Osteocyte (in vitro differentiated cells): Measurements from ENCODE around the gene CD44. TPM values are rescaled to one million over a fixed set of nuclear protein-coding genes. Genes with fewer than 3 reads are reported as not detected.
A peak's percentile ranks its signal among the peaks of the same experiment; 100 is the strongest.

Source experiments
- DNase-seq: peaks from one replicate; pipeline ENCODE4 v3.0.0; 2021; ENCODE audit warnings: mixed read lengths; ENCODE audit not compliant: unreplicated experiment; ENCODE audit errors: extremely low spot score
- H3K27ac Mint-ChIP-seq: one replicate; pipeline ENCODE4 v1.8.0; 2021; ENCODE audit warnings: mild to moderate bottlenecking, mixed read lengths; ENCODE audit not compliant: unreplicated experiment
- H3K27me3 Mint-ChIP-seq: one replicate; pipeline ENCODE4 v1.8.0; 2021; ENCODE audit warnings: mixed read lengths; ENCODE audit not compliant: unreplicated experiment
- H3K36me3 Mint-ChIP-seq: one replicate; pipeline ENCODE4 v1.8.0; 2021; ENCODE audit warnings: mixed read lengths; ENCODE audit not compliant: unreplicated experiment
- H3K4me1 Mint-ChIP-seq: one replicate; pipeline ENCODE4 v1.8.0; 2021; ENCODE audit warnings: mixed read lengths; ENCODE audit not compliant: unreplicated experiment
- H3K4me3 Mint-ChIP-seq: one replicate; pipeline ENCODE4 v1.8.0; 2021; ENCODE audit warnings: mild to moderate bottlenecking, moderate library complexity, mixed read lengths; ENCODE audit not compliant: unreplicated experiment
- H3K9me3 Mint-ChIP-seq: one replicate; pipeline ENCODE4 v1.8.0; 2021; ENCODE audit warnings: mixed read lengths; ENCODE audit not compliant: unreplicated experiment
- total RNA-seq: library from RNA; stranded (reverse); gene quantifications from 2 replicates; pipeline ENCODE4 v1.2.1, GENCODE V29; 2021
- TF ChIP-seq, protein P1 (sequence below): fragments of 200-600 bp; sonication (generic); IDR thresholded peaks from 2 replicates; pipeline ENCODE4 v1.5.0; 2021; ENCODE audit warnings: antibody characterized with exemption, mild to moderate bottlenecking, moderate library complexity

CD44 gene
- total RNA-seq, 1 donor from 2014 or later, result 283 TPM

DNA sequence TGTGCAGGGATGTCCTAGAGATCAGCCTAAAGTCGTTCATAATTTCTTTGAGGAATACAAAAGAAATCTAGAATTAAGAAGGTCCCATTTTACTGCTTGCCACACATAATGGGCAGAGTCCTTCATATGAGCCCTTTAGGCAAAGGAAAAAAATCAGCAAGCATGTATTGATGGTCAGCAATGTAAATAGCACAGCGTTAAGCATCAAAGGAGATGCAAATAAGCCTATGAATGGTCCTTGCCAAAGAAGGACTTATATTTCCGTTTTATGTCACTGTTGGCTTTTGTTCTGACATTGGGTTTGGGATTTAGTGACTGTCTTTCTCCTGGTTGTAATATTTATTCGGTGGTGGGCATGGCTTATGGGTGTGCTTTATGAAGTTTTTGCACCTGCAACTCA lies 69.8 kb downstream of the CD44 start:
- no peak for DNase-seq
- Mint-ChIP-seq H3K9me3 (peaks cover 10% of the 10 kb centered on the region), H3K27ac (no peak overlapping the region), H3K4me3 (no peak overlapping the region), H3K36me3 (peaks cover 62% of the 10 kb centered on the region), H3K4me1 (peaks cover 13% of the 10 kb centered on the region), H3K27me3 (no peaks in the 10 kb centered on the region)
- TF ChIP-seq, protein P1, sequence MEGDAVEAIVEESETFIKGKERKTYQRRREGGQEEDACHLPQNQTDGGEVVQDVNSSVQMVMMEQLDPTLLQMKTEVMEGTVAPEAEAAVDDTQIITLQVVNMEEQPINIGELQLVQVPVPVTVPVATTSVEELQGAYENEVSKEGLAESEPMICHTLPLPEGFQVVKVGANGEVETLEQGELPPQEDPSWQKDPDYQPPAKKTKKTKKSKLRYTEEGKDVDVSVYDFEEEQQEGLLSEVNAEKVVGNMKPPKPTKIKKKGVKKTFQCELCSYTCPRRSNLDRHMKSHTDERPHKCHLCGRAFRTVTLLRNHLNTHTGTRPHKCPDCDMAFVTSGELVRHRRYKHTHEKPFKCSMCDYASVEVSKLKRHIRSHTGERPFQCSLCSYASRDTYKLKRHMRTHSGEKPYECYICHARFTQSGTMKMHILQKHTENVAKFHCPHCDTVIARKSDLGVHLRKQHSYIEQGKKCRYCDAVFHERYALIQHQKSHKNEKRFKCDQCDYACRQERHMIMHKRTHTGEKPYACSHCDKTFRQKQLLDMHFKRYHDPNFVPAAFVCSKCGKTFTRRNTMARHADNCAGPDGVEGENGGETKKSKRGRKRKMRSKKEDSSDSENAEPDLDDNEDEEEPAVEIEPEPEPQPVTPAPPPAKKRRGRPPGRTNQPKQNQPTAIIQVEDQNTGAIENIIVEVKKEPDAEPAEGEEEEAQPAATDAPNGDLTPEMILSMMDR, result no peak

DNA sequence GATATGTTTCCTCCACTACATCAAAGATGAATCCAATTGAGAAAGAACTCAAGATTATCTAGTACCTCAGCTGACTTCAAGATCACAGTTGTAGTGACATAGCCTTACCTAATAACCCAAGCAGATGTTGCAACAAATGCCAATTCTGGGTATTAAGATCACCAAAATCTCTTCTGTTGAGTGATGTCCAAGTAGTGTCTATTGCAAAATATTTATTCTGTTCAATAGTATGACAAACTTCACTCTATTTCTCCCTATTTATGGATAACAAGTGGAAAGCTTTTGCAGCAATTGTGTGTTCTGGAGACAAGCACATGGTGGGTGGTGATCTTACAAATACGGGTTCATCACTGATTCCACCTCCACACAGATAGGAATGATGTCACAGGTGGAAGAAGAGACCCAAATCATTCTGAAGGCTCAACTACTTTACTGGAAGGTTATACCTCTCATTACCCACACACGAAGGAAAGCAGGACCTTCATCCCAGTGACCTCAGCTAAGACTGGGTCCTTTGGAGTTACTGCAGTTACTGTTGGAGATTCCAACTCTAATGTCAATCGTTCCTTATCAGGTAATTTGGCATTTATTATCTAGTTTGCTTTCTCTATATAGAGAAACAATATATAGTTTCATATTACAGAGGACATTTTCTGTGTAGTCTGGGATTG lies 72.0 kb downstream of the CD44 start:
- Mint-ChIP-seq H3K4me1 (peaks cover 32% of the 10 kb centered on the region), H3K27ac (no peak overlapping the region), H3K27me3 (no peaks in the 10 kb centered on the region)

DNA sequence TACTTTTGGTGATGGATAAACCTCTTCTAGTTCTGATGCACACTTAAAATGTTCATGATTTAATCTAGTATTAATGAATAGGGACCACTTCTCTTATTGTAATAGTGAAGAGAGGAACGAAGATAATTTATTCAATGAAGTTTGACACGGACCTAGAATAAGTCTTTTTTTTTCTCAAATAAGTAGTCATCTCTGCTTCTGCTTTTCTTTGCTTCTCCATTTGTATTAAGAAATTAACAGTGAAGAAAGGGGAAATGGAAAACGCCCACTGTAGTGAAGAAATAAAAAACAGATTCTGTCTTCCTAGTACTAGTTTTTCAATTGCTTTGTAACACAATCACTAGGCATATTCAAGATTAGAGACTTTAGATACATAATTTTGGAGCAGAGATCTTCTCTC lies 73.0 kb downstream of the CD44 start:
- H3K9me3 Mint-ChIP-seq, result peaks cover 10% of the 10 kb centered on the region
- TF ChIP-seq, protein P1, result no peak
- H3K27me3 Mint-ChIP-seq, result no peaks in the 10 kb centered on the region
- H3K4me1 Mint-ChIP-seq, result peaks cover 39% of the 10 kb centered on the region
- H3K4me3 Mint-ChIP-seq, result no peak overlapping the region
- peaks cover 48% of the 10 kb centered on the region for H3K36me3 Mint-ChIP-seq
- H3K27ac Mint-ChIP-seq, result peak overlapping the region; percentile 45
- no peak for DNase-seq

More for the DNA sequence above, 72.0 kb downstream of the CD44 start:
- TF ChIP-seq, protein P1, result no peak
- DNase-seq, result no peak
- H3K9me3 Mint-ChIP-seq, result peaks cover 10% of the 10 kb centered on the region
- peaks cover 45% of the 10 kb centered on the region for H3K36me3 Mint-ChIP-seq
- H3K4me3 Mint-ChIP-seq, result no peak overlapping the region

DNA sequence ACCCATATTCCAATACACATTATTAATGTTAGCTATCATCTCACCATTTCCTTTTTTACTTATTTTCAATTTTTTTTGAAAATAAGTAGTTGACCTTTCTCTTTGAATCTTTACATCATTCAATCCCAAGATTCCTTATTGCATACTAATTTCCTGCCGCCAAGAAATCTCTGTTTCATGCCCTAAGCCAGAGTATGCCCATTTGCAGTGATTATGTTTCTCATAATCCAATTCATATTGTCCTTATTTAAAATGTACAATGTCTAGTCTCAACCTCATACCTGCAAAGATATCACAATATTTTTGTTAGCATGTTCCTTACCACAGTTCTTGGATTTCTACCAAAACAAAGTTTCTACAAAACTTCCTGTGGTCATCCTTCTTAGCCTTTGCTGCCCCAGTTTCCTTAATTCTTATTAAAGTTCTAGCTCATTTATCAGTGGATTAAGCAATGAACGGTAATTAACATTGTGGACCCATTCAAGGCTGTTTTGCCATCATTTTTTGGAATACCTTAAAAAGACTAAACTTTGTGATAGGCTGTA lies 75.3 kb downstream of the CD44 start:
- H3K36me3 Mint-ChIP-seq, result peaks cover 39% of the 10 kb centered on the region
- H3K27me3 Mint-ChIP-seq, result no peaks in the 10 kb centered on the region
- peaks cover 10% of the 10 kb centered on the region for H3K9me3 Mint-ChIP-seq
- peak overlapping the region; percentile 85 for H3K27ac Mint-ChIP-seq
- DNase-seq, result no peak
- peaks cover 40% of the 10 kb centered on the region for H3K4me1 Mint-ChIP-seq
- TF ChIP-seq, protein P1, result no peak
- peak overlapping the region; percentile 8 for H3K4me3 Mint-ChIP-seq

DNA sequence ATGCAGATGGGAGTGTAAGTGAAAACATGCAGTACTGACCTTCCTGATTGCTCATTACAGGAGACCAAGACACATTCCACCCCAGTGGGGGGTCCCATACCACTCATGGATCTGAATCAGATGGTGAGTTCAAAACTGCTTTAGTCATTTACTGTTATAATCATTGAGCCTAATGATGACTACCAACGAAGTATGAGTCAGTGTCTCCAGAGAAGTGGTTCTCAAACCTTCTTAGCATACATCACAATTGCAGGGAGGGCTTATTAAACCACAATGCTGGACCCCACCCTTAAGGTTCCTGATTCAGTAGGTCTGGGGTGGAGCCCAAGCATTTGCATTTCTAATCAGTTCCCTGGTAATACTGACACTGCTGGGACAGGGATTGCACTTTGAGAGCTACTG lies 75.8 kb downstream of the CD44 start:
- DNase-seq, result no peak
- H3K4me3 Mint-ChIP-seq, result peak overlapping the region; percentile 8
- H3K27me3 Mint-ChIP-seq, result no peaks in the 10 kb centered on the region
- peaks cover 39% of the 10 kb centered on the region for H3K36me3 Mint-ChIP-seq
- TF ChIP-seq, protein P1, result no peak
- H3K4me1 Mint-ChIP-seq, result peaks cover 40% of the 10 kb centered on the region
- peaks cover 10% of the 10 kb centered on the region for H3K9me3 Mint-ChIP-seq
- peak overlapping the region; percentile 85 for H3K27ac Mint-ChIP-seq
